ENCODE results near the gene MRGPRD.

GRCh38 chr11:69022260-69022659, 41.5 kb upstream of the MRGPRD start:
- TF ChIP-seq, protein P1, sequence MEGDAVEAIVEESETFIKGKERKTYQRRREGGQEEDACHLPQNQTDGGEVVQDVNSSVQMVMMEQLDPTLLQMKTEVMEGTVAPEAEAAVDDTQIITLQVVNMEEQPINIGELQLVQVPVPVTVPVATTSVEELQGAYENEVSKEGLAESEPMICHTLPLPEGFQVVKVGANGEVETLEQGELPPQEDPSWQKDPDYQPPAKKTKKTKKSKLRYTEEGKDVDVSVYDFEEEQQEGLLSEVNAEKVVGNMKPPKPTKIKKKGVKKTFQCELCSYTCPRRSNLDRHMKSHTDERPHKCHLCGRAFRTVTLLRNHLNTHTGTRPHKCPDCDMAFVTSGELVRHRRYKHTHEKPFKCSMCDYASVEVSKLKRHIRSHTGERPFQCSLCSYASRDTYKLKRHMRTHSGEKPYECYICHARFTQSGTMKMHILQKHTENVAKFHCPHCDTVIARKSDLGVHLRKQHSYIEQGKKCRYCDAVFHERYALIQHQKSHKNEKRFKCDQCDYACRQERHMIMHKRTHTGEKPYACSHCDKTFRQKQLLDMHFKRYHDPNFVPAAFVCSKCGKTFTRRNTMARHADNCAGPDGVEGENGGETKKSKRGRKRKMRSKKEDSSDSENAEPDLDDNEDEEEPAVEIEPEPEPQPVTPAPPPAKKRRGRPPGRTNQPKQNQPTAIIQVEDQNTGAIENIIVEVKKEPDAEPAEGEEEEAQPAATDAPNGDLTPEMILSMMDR (conservative IDR thresholded peaks at IDR 0.05; ENCODE audit: low read length): no peak
- no peak for TF ChIP-seq EZH2phosphoT487 (IDR thresholded peaks at IDR 0.05; ENCODE audit: borderline replicate concordance)

Measured in Loucy (cell line).